Body of pancreas (tissue), 4 donors: ENCODE data around the gene MEPE. TPM values are rescaled to one million over a fixed set of nuclear protein-coding genes. Genes with fewer than 3 reads are reported as not detected.

Experiments used
- ATAC-seq: fragments of 150-250 bp; one replicate; pipeline ENCODE4 v1.9.1; 2016
- DNase-seq, 4 donors: peaks; one replicate each; pipeline ENCODE4 v3.0.0-alpha.2; 2019
- H3K27ac ChIP-seq, 4 donors: fragments of 200-600 bp; sonication (generic); 1 replicate in 3 of 4; 2 replicates in 1 of 4; pipeline versions ENCODE4 v1.5.1 to v1.6.1; 2016 to 2019; ENCODE audit warnings: mild to moderate bottlenecking in 1 of 4, mixed read lengths in 1 of 4, moderate library complexity in 1 of 4
- H3K27me3 ChIP-seq, 2 donors: fragments of 200-600 bp; sonication (generic); one replicate each; pipeline ENCODE4 v1.6.0; 2016; ENCODE audit warnings: mild to moderate bottlenecking in 1 of 2
- H3K36me3 ChIP-seq, 2 donors: fragments of 200-600 bp; sonication (generic); replicated peaks in 1 of 2; 2 replicates each; pipeline ENCODE4 v1.5.1; 2016; ENCODE audit warnings: low read depth in 2 of 2; ENCODE audit not compliant: insufficient read depth in 1 of 2
- H3K4me1 ChIP-seq: fragments of 200-600 bp; sonication (generic); one replicate; pipeline ENCODE4 v1.6.0; 2016
- H3K4me3 ChIP-seq, 2 donors: fragments of 200-600 bp; sonication (generic); 1 replicate in 1 of 2; 2 replicates in 1 of 2; pipeline ENCODE4 v1.5.1; 2016 to 2019
- H3K9me3 ChIP-seq, 3 donors: fragments of 200-600 bp; sonication (generic); 1 replicate in 2 of 3; 2 replicates in 1 of 3; pipeline ENCODE4 v1.5.1; 2016
- POLR2A ChIP-seq, 3 donors: fragments of 450-650 bp; IDR thresholded peaks; one replicate each; pipeline ENCODE4 v1.6.1; 2016; ENCODE audit warnings: antibody characterized with exemption in 3 of 3, mild to moderate bottlenecking in 2 of 3
- WGBS, 2 donors: methylation state at CpG; one replicate each; pipeline ENCODE4 v1.1.5; 2017; 5-methylcytosine and 5-hydroxymethylcytosine counted together
- intact Hi-C: fragments of 100-400 bp; cut with DNase I; formaldehyde crosslinking; loops from one replicate; pipeline ENCODE4 v1.15.1; 2023
- total RNA-seq, 2 donors: library from RNA; depleted of rRNA; stranded (reverse); fragments of >200 nt; gene quantifications; one replicate each; pipeline ENCODE4 v1.1.0, GENCODE V29; 2016
- TF ChIP-seq, protein P1 (sequence below), 7 experiments: fragments of 450-650 bp in 4 of 7; fragments of 200-600 bp in 3 of 7; sonication (generic) in 3 of 7; IDR thresholded peaks; one replicate each; pipeline ENCODE4 v1.5.1; 2016 to 2019; ENCODE audit warnings: antibody characterized with exemption in 7 of 7

MEPE gene
- total RNA-seq, 2 donors from 2014 or later = not detected

DNA sequence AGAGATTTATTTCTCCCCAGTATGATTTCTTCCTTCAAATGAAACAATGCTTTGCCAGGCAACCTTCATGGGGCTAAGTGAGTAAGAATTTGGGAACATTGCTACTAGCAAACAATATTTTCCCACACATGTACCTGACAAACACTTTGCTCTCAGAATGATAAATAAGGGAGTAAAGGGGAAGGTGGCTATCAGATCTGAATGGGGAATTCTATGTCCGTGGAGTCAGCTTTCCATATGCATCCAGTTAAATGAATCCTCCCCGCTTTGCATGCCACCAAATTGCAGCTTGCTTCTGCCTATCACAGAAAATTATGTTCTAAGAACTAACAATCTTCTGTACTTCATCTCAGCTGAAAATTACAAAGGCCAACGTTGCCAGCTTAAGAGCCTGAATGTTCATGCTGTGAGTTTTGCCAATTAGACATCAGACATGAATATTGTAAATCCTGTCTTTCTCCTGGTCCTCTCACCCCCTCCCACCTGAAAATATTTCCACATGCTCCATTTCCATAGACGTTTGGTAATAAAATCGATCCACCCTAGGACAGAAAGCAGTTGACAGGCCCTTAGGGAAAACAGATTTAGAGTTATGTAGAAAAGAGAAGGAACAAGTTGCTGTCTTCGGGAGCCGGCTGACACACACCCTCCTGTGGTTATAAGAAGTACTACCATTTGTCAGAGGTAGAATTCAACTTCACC, 6.3 kb downstream of the MEPE start:
- WGBS, 2 donors = 23% methylated on average over 7 of the region's 7 CpGs
- Histone ChIP-seq H3K9me3 (no peaks in the 10 kb centered on the region), H3K27me3 (no peaks in the 10 kb centered on the region), H3K27ac (no peak overlapping the region), H3K36me3 (no peaks in the 10 kb centered on the region), H3K4me1 (peaks cover 5% of the 10 kb centered on the region), H3K4me3 (no peak overlapping the region)
- ATAC-seq (peak; percentile 64), DNase-seq (peak in 3 of 4 donors; percentile 38 to 45 (median 40))
- intact Hi-C loops = loop anchor here (10.0 kb wide), 1 partner anchor 154 kb away; no protein-coding TSS in a partner anchor
- TF ChIP-seq POLR2A (IDR thresholded peaks at IDR 0.05) = no peak
- TF ChIP-seq, protein P1, sequence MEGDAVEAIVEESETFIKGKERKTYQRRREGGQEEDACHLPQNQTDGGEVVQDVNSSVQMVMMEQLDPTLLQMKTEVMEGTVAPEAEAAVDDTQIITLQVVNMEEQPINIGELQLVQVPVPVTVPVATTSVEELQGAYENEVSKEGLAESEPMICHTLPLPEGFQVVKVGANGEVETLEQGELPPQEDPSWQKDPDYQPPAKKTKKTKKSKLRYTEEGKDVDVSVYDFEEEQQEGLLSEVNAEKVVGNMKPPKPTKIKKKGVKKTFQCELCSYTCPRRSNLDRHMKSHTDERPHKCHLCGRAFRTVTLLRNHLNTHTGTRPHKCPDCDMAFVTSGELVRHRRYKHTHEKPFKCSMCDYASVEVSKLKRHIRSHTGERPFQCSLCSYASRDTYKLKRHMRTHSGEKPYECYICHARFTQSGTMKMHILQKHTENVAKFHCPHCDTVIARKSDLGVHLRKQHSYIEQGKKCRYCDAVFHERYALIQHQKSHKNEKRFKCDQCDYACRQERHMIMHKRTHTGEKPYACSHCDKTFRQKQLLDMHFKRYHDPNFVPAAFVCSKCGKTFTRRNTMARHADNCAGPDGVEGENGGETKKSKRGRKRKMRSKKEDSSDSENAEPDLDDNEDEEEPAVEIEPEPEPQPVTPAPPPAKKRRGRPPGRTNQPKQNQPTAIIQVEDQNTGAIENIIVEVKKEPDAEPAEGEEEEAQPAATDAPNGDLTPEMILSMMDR (IDR thresholded peaks at IDR 0.05) = peak; percentile 36 to 70 (median 60)

DNA sequence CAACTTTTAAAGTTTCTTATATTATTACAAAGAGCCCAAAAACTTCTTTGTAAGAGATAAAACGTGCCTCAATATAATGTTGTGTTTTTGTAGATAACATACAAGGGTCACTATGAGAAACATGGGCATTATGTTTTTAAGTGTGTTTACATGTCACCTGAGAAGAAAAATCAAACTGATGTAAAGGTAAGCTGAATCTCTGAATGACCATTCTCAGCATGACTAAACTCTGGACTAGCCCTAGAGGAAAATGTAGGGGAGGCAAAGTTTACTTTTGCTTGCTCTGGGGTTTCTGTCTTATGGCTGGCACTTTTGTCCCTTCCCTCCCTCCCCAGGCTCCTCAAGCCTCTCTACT, 6.8 kb downstream of the MEPE start:
- ATAC-seq (no peak), DNase-seq (no peak)
- peaks cover 5% of the 10 kb centered on the region for H3K4me1 ChIP-seq
- TF ChIP-seq, protein P1 (IDR thresholded peaks at IDR 0.05) = peak in 1 of 7 experiments; percentile 2
- TF ChIP-seq POLR2A (IDR thresholded peaks at IDR 0.05) = no peak
- H3K36me3 ChIP-seq = no peaks in the 10 kb centered on the region
- H3K27ac ChIP-seq = no peak overlapping the region
- H3K4me3 ChIP-seq = no peak overlapping the region
- no peaks in the 10 kb centered on the region for H3K27me3 ChIP-seq
- intact Hi-C loops = loop anchor here (10.0 kb wide), 1 partner anchor 155 kb away; no protein-coding TSS in a partner anchor
- 0 to 3% methylated on average over 1 of the region's 1 CpG for WGBS, 2 donors
- no peaks in the 10 kb centered on the region for H3K9me3 ChIP-seq

DNA sequence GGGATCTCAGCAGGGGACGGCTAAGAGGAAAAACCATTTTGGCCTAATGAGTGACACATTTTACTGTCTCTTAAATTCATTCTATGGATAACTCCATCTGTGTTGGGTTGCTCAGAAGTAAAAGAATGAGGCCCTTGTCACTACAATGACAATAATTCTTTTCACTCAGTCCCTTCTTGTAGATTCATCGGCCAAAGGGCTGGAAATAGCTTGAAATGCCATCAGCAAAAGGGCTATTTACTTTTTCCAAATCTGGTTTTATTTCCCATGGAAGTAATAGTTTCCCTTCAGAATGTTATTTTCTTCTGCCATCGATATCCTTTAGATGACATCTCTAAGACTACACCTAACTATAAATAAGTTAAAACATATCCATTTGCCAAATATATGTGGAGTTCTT, 7.4 kb downstream of the MEPE start:
- Histone ChIP-seq H3K27me3 (no peaks in the 10 kb centered on the region), H3K4me3 (no peak overlapping the region), H3K36me3 (no peaks in the 10 kb centered on the region), H3K4me1 (peaks cover 5% of the 10 kb centered on the region), H3K9me3 (no peaks in the 10 kb centered on the region), H3K27ac (no peak overlapping the region)
- ATAC-seq (no peak), DNase-seq (no peak)
- 76 to 87% methylated on average over 3 of the region's 3 CpGs for WGBS, 2 donors
- TF ChIP-seq, protein P1 (IDR thresholded peaks at IDR 0.05) = no peak
- TF ChIP-seq POLR2A (IDR thresholded peaks at IDR 0.05) = no peak
- intact Hi-C loops = no loop called here

DNA sequence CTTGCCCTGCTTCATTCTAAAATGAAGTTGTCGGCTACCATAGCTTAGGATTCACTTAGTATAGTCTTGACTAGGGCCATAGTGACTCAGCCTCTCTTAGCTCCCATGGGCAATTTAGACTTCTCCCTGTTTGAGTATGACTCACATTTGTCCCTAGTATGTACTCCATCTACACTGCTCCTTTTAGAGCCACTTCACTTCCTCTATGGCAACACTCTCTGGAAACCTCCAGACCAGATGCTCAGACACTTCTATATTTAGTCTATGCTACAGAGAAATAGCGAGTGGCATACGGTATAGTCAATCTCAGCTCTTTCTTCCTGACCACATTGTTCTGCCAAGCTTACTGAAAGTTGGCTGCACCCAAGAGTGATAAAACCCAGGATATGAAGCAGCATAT, 11.2 kb downstream of the MEPE start:
- no peaks in the 10 kb centered on the region for H3K36me3 ChIP-seq
- WGBS, 2 donors = 70 to 71% methylated on average over 3 of the region's 3 CpGs
- H3K4me3 ChIP-seq = no peak overlapping the region
- H3K4me1 ChIP-seq = peaks cover 4% of the 10 kb centered on the region
- no peaks in the 10 kb centered on the region for H3K9me3 ChIP-seq
- DNase-seq = peak in 2 of 4 donors; percentile 16 to 45
- TF ChIP-seq, protein P1 (IDR thresholded peaks at IDR 0.05) = no peak
- TF ChIP-seq POLR2A (IDR thresholded peaks at IDR 0.05) = peak in 1 of 3 donors; percentile 10
- H3K27ac ChIP-seq = peak overlapping the region in 1 of 4 donors; percentile 62
- no peaks in the 10 kb centered on the region for H3K27me3 ChIP-seq
- ATAC-seq = peak; percentile 39
- intact Hi-C loops = no loop called here

DNA sequence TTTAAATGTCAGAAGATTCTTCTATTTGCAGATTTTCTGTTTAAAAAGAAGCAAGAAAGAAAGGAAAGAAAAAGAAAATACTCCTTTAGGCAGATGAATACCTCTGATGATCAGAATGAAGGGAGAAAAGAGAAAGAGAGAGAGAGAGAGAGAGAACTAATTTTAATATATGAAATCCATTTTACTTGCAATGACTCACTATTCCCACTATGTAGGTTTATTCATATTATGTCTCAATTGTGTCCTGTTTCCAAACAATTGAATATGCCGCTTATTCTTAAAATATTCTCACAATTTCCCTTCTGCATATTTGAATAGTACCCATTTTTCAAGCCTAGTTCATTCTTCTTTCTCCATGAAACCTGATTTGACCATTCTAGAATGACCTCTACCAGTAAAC, 11.7 kb downstream of the MEPE start:
- DNase-seq = no peak
- ATAC-seq = no peak
- Histone ChIP-seq H3K36me3 (no peaks in the 10 kb centered on the region), H3K27me3 (no peaks in the 10 kb centered on the region), H3K4me1 (no peaks in the 10 kb centered on the region), H3K27ac (peak overlapping the region in 1 of 4 donors; percentile 62), H3K9me3 (no peaks in the 10 kb centered on the region), H3K4me3 (no peak overlapping the region)
- WGBS, 2 donors = 77 to 84% methylated on average over 1 of the region's 1 CpG
- intact Hi-C loops = no loop called here
- TF ChIP-seq POLR2A (IDR thresholded peaks at IDR 0.05) = no peak
- TF ChIP-seq, protein P1 (IDR thresholded peaks at IDR 0.05) = no peak
